RCC 7860 (cell line): Measurements from ENCODE around the gene DVL1.

Experiments used
- DNase-seq: peaks from one replicate; pipeline ENCODE4 v3.0.0-alpha.2; 2015; ENCODE audit warnings: low spot score
- FAIRE-seq: peaks from 2 replicates; lab custom pipeline; 2012; peaks lifted over from hg19 to GRCh38; lab: Jason Lieb, UNC

Gene DVL1

DNA sequence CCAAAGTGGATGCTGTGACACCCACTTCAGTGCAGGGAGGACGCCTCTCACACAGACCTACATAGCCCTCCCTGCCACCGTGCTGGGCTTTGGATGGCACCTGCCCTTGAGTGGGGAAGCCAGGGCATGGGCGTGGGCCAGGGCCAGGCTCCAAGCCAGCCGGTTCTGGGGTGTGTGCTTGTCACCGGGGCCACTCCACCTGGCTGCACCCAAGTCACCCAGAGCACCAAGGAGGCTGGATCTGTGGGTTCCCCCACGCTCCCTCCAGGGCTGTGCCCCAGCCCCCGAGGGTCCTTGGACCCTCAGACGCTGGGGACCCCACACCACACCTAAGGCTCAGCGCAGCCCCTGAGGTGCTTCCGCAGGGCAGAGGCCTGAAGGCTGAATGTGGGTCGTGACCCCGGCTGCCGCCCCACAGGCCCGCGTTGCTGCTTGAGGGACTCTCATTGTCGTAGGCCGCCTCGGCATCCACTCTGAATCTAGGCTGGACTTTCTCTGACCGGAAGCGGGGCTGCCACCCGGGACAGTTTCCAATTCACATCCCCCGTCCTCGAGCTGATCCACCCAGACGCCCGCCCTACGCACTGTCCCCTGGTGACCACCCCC, 7.7 kb upstream of the DVL1 start:
- DNase-seq (no peak), FAIRE-seq (no peak)

GRCh38 chr1:1356166-1356795, 7.1 kb upstream of the DVL1 start:
- FAIRE-seq (no peak), DNase-seq (no peak)

DNA sequence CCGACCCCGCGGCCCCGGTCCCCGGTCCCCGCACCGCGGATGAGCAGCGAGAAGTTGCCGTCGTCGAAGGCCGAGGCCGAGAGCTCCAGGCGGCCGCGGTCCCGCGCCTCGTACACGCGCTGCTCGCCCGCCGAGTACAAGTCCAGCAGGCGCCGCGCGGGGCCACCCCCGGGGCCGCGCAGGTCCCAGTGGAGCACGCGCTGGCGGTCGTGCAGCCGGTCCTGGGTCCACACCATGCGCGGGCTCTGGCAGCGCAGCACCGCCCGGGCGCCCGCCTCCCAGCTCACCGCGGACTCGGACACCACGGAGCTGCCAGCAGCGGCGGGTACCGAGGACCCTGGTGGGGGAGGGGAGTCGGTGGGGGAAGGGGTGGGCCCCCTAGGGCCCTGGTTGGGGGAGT, 6.2 kb upstream of the DVL1 start:
- no peak for DNase-seq
- FAIRE-seq, result no peak

- FAIRE-seq (no peak), DNase-seq (no peak)
Observed at GRCh38 chr1:1354271-1355247, 5.3 kb upstream of the DVL1 start.

- FAIRE-seq (no peak), DNase-seq (no peak)
Observed at GRCh38 chr1:1353389-1354151, 4.4 kb upstream of the DVL1 start.

- FAIRE-seq (no peak), DNase-seq (no peak)
Observed at GRCh38 chr1:1352786-1353388, 3.7 kb upstream of the DVL1 start.

DNA sequence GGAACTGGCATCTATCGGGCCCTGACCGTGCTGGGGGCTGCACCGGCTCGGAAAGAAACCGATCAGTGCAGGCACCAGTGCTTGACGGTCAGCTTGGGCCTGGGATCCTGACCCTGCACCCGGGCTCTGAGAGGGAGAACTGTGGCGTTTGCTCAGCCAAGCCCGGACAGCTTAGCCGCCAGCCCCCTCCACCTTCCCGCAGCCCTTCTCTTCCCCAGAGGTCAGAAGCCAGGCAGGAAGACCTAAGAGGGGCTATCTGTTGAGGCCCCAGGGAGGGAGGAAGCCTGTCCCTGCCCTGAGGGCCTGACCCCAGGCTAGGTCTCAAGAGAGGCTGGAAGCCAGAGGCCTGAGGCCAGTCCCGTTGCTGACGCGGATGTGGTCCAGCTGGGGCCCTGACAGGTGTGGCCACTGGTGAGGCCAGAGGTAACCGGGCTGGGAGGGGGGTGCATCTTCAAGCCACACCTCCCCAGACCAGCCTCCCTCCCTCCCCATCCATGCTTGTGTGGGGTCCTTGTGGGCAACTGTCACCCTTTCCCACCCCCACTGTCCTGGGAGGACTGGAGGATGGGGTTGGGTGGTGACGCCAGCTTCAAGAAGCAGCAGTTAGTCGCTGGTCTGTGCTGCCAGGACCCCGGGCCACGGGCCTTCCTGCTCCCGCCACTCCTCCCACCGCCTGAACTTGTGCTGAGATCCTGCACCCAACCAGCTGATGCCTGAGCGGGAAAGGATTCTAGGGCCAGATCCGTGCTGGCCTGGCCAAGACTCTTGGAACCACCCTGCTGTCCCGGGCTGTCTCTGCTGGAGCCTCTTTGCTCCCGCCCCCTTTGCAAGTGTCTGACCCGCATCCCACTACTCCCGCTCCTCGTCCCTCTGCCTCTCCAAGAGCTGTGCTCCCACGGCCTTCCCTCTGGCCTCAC, 2.6 kb upstream of the DVL1 start:
- DNase-seq (no peak), FAIRE-seq (no peak)

GRCh38 chr1:1348420-1349255, 580 bp downstream of the DVL1 start:
- FAIRE-seq (no peak), DNase-seq (peak; percentile 17)

DNA sequence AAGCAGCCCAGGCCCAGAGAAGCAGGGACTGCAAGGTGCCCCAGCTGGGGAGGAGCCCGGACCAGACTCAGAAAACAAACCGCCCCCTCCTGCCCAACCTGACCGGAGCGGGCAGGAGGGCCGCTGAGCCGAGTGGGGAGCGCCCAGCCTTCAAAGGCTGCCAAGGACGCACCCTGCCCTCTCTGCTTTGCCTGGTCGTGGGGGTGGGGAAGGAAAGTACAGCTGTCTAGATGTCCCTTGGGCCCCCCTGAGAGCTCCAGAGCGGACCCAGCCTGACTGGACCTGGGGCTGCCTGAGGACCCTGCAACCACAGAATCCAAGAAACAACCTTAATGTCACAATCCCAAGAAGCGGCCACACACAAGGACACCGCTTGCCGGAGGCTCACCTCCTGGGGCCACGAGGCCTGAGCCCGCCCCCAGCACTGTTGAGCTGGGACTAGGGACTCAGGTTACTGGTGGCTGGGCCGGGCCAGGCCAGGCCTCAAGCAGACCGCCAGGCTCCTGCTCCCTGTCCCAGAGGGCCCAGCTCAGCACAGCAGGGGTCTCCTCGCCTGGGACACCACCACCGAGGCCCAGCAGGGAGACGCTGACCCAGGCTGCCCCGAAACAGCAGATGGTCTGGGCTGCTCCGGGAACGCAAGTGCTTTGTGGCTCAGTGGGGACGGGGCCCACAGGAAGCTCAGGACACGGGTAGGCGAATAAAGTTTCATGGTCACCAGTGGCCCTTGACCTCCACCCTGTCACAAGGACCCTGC, 1.4 kb downstream of the DVL1 start:
- FAIRE-seq (no peak), DNase-seq (peak; percentile 50)

GRCh38 chr1:1347026-1347595, 2.1 kb downstream of the DVL1 start:
- FAIRE-seq, result no peak
- no peak for DNase-seq

DNA sequence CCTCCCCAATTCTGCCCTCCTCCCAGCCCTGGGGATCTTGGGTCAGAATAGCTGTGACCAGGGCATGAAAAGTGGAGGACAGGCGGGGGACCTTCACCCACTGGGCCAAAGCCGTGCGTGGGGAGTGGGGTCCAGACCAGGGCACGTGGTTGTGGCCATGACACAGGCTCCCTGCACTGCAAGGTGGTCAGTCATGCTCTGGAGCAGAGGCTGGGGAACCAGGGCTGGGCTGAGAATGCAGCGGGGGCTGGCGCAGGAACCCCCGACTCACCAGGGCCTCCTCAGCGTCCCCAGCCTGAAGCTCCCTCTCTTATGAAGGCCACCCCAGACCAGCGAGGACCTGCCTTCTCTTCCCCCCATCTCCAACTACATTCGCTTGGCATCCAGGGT, 2.7 kb downstream of the DVL1 start:
- DNase-seq, result no peak
- FAIRE-seq, result no peak

GRCh38 chr1:1345860-1346500, 3.2 kb downstream of the DVL1 start:
- FAIRE-seq, result no peak

DNA sequence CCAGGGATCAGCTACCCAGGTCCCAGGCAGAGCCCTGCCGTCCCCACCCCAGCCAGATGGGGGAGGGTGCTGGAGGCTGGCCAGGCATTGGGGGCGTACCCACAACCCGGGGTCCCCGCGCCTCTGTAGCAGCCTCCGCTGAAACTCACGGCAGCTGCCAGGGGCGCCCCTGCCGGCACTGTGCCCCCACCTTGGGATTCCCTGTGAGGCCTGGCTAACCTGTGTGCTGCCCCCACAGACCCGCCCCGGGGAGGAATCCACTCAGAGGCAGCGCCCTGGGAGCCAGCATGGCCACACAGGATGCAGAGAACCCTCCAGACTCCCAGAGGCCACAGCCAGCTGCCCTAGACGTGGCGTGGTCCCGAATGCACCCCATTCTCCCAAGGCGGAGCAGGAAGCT, 3.8 kb downstream of the DVL1 start:
- no peak for DNase-seq

More at GRCh38 chr1:1345860-1346500, 3.2 kb downstream of the DVL1 start:
- DNase-seq, result no peak

DNA sequence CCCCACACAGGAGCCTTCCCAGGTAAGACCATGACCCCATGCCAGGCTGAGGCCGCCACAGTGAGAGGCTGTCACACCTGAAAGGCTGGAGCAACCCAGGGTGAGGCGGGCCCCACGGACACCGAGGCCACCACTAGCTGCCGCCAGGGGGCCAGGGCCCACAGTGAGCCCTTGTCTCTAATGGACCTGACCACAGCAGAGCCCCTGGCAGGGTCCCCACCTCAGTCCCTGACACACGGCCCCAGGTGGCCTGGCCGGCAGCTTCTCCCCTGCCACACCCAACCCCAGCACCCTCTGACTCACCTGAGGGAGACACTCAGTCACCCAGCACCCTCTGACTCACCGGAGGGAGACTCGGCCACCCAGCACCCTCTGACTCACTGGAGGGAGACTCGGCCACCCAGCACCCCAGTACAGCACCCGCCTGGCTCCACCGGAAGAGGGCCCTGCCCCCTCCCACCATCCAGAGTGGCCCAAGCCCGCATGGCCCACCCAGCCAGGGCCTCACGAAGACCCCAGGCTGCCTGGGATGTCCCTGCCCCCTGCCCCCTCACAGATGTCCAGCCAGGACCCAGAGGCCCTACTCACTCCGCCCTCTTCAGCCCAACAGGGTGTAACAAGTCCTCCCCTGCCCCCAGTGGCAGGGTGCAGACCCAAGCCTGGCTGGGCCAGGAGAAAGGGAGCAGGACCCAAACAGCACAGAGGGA, 4.4 kb downstream of the DVL1 start:
- FAIRE-seq (peak; percentile 78), DNase-seq (peak; percentile 90)

More for the DNA sequence above, 3.8 kb downstream of the DVL1 start:
- no peak for FAIRE-seq

DNA sequence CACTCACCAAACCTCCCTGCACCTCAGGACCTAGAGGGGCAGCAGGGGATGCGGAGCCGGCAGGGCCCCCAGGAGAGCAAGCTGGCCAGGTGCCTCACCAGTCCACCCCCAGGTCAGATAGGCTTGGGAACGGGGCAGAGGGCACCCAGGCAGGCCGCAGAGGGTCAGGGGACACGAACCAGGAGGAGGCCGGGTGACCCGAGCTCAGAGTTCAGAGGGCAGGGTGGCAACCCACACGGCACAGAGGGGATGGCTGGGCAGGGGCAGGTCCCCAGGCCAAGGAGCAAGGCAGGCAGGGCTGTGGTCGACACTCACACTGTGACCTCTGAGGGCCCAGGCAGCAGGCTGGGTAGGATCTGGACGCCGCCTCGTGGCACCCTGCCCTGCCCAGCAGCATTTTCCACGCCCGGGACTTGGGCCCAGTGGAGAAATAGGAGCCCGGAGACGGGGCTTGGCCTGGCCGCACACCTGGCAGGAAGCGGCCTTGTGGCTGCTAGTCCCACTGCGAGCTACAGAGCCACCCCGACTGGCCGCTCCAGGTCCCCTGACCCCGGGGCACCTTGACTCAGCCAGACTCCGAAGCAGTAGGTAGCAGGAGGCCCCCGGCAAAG, 5.3 kb downstream of the DVL1 start:
- FAIRE-seq (no peak), DNase-seq (no peak)

- no peak for FAIRE-seq
- DNase-seq, result no peak
Observed at GRCh38 chr1:1342584-1343115, 6.6 kb downstream of the DVL1 start.
